ENCODE results near the gene TRIO.

TRIO gene

DNA sequence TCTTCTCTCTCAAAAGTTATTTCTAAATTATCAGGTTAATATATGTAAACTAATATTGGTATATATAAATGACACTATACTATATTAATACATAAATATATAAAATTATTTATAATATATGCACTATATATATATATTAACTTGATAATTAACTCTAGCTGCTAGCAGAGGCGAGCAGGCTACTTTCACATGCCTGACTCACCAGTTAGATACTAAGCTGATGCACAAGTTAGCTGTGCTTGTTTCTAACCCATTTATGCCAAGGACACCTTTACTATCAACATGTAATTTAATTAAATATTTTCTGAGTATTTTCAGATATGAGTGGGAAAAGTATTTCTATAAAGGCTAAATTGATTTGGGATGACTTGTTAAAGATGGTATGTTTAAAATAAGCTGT is 70.1 kb downstream of the TRIO start:
- Histone ChIP-seq H3K79me2 (ENCODE audit: insufficient read depth, low read length) (no peaks in the 10 kb centered on the region), H3K36me3 (ENCODE audit: insufficient read depth, low read length) (no peaks in the 10 kb centered on the region), H3K4me2 (ENCODE audit: insufficient read depth, low read length) (no peak overlapping the region), H3K4me1 (ENCODE audit: insufficient read depth, low read length) (no peaks in the 10 kb centered on the region), H3K9ac (ENCODE audit: low read depth, low read length) (no peak overlapping the region), H4K20me1 (ENCODE audit: insufficient read depth, low read length) (no peaks in the 10 kb centered on the region), H3K4me3 (ENCODE audit: low read depth in 1 of 2, low read length in 2 of 2) (no peak overlapping the region), H3K27me3 (ENCODE audit: insufficient read depth, low read length, poor library complexity) (peaks cover 14% of the 10 kb centered on the region), H3K9me3 (ENCODE audit: insufficient read depth, low read length, severe bottlenecking) (no peaks in the 10 kb centered on the region), H2AFZ (ENCODE audit: low read depth, low read length) (no peak overlapping the region), H3K27ac (ENCODE audit: low read length) (no peak overlapping the region)
- TF ChIP-seq EZH2 (IDR thresholded peaks at IDR 0.05; ENCODE audit: borderline replicate concordance, low read depth, low read length, severe bottlenecking) (no peak), CTCF (IDR thresholded peaks at IDR 0.05; ENCODE audit: borderline replicate concordance, extremely low read depth, low read length, poor library complexity, severe bottlenecking) (no peak)
- ATAC-seq (ENCODE audit: insufficient read depth, low read depth), result no peak
- no peak for DNase-seq

DNA sequence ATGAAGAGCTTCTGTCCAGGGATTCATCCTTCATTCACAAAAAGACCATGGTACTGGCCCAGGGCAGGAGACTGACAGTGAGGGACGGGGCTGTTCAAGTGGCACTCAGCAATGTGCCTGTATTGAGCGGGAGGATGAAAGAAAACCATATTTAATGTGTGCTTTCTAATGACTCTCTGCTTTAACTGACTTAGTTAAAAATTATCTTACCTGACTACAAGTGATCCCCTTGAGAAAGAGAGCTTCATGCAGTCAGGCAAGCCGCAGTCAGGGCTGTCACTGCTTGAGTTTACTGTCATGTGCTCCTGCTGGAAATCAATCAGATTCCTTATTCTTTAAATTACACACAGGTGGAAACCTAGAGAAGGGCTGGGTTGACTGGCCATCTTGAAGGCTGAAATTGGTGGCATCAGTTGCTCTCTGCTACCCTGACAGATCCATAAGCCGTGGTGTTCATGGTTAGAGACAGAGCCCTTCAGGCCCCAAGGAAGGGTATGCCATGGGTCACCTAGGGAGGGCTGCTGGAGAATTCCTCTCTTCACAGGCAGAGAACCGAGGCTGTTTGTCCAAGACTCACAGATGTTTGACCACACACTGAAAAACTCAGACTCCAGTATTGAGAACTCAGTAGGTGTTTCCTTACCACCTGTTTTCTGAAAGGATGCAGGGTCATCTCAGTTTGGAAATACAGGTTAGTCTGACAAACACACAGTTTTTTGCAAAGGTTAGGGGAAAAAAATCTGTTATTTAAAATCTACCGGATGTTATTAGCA is 70.9 kb downstream of the TRIO start:
- Histone ChIP-seq H3K27ac (ENCODE audit: low read length) (no peak overlapping the region), H3K4me3 (ENCODE audit: low read depth in 1 of 2, low read length in 2 of 2) (no peak overlapping the region), H2AFZ (ENCODE audit: low read depth, low read length) (no peak overlapping the region), H3K9me3 (ENCODE audit: insufficient read depth, low read length, severe bottlenecking) (no peaks in the 10 kb centered on the region), H3K36me3 (ENCODE audit: insufficient read depth, low read length) (no peaks in the 10 kb centered on the region), H4K20me1 (ENCODE audit: insufficient read depth, low read length) (no peaks in the 10 kb centered on the region), H3K4me1 (ENCODE audit: insufficient read depth, low read length) (no peaks in the 10 kb centered on the region), H3K79me2 (ENCODE audit: insufficient read depth, low read length) (no peaks in the 10 kb centered on the region), H3K27me3 (ENCODE audit: insufficient read depth, low read length, poor library complexity) (peaks cover 14% of the 10 kb centered on the region), H3K4me2 (ENCODE audit: insufficient read depth, low read length) (no peak overlapping the region), H3K9ac (ENCODE audit: low read depth, low read length) (no peak overlapping the region)
- ATAC-seq (ENCODE audit: insufficient read depth, low read depth) (no peak), DNase-seq (no peak)
- TF ChIP-seq EZH2 (IDR thresholded peaks at IDR 0.05; ENCODE audit: borderline replicate concordance, low read depth, low read length, severe bottlenecking) (no peak), CTCF (IDR thresholded peaks at IDR 0.05; ENCODE audit: borderline replicate concordance, extremely low read depth, low read length, poor library complexity, severe bottlenecking) (no peak)

DNA sequence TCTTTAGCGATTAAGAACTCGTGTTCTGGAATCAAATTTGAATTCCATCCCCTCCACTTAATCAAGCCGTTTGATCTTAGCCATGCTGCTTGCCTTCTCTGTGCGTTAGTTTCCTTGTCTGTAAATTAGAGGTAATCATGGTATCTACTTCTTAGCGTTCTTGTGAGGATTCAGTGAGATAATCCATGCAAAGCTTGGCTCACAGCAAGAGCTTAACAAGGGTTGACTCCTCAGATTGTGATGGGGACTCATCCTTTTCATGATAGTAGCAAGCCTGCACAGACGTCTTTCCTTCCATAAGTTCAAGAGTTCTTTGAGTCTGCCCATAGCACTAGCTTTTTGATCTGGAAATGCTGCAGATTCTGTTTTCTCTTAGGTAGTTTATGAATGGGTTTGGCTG is 72.8 kb downstream of the TRIO start:
- H3K27ac ChIP-seq (ENCODE audit: low read length), result no peak overlapping the region
- H2AFZ ChIP-seq (ENCODE audit: low read depth, low read length), result no peak overlapping the region
- no peaks in the 10 kb centered on the region for H3K4me1 ChIP-seq (ENCODE audit: insufficient read depth, low read length)
- H3K79me2 ChIP-seq (ENCODE audit: insufficient read depth, low read length), result no peaks in the 10 kb centered on the region
- no peaks in the 10 kb centered on the region for H4K20me1 ChIP-seq (ENCODE audit: insufficient read depth, low read length)
- H3K9me3 ChIP-seq (ENCODE audit: insufficient read depth, low read length, severe bottlenecking), result no peaks in the 10 kb centered on the region
- H3K27me3 ChIP-seq (ENCODE audit: insufficient read depth, low read length, poor library complexity), result peaks cover 14% of the 10 kb centered on the region
- ATAC-seq (ENCODE audit: insufficient read depth, low read depth) (no peak), DNase-seq (no peak)
- H3K36me3 ChIP-seq (ENCODE audit: insufficient read depth, low read length), result no peaks in the 10 kb centered on the region
- no peak overlapping the region for H3K4me3 ChIP-seq (ENCODE audit: low read depth in 1 of 2, low read length in 2 of 2)
- H3K9ac ChIP-seq (ENCODE audit: low read depth, low read length), result no peak overlapping the region
- H3K4me2 ChIP-seq (ENCODE audit: insufficient read depth, low read length), result no peak overlapping the region
- TF ChIP-seq EZH2 (IDR thresholded peaks at IDR 0.05; ENCODE audit: borderline replicate concordance, low read depth, low read length, severe bottlenecking) (no peak), CTCF (IDR thresholded peaks at IDR 0.05; ENCODE audit: borderline replicate concordance, extremely low read depth, low read length, poor library complexity, severe bottlenecking) (no peak)
